GM12891 (cell line): ENCODE data around the gene ZNRF4.

ENCODE experiments used
- POLR2A ChIP-seq: IDR thresholded peaks from 2 replicates; pipeline ENCODE4 v1.6.1; 2011; ENCODE audit warnings: low read depth, low read length, control low read depth
- SPI1 ChIP-seq: IDR thresholded peaks from 2 replicates; pipeline ENCODE4 v1.6.1; 2011; ENCODE audit warnings: low read depth, low read length, control low read depth
- TAF1 ChIP-seq: IDR thresholded peaks from 2 replicates; pipeline ENCODE4 v1.6.1; 2011; ENCODE audit warnings: low read depth, low read length, control low read depth

- TF ChIP-seq SPI1: no peak
- TF ChIP-seq TAF1: no peak
- TF ChIP-seq POLR2A: no peak
Measured at GRCh38 chr19:5430237-5430636, 25.0 kb upstream of the ZNRF4 start.
